ENCODE results near the gene HABP2. TPM values are rescaled to one million over a fixed set of nuclear protein-coding genes. Genes with fewer than 3 reads are reported as not detected.

The HABP2 gene
- total and polyA plus RNA-seq, 9 of the 15 experiments (the other 6 are each of a cell fraction or from before 2014, with no cell fraction given): 0.09 TPM; not detected in 8

GRCh38 chr10:113583571-113583970, 30.7 kb downstream of the HABP2 start:
- Histone ChIP-seq H3K4me3 (no peak overlapping the region), H3K27ac (ENCODE audit: extremely low read depth, low read depth, low read length) (no peak overlapping the region), H3K4me2 (ENCODE audit: insufficient read depth, low read length) (no peak overlapping the region), H3K79me2 (ENCODE audit: control insufficient read depth, insufficient read depth, low read length) (no peaks in the 10 kb centered on the region), H3K9ac (ENCODE audit: insufficient read depth in 1 of 2, low read depth in 2 of 2, low read length in 2 of 2) (no peak overlapping the region), H3K27me3 (ENCODE audit: control insufficient read depth in 2 of 2, insufficient read depth in 2 of 2, low read length in 2 of 2) (no peaks in the 10 kb centered on the region; a peak in 1 of 5 replicates), H3K9me1 (ENCODE audit: control insufficient read depth, insufficient read depth, low read length) (no peaks in the 10 kb centered on the region), H3K36me3 (ENCODE audit: control insufficient read depth, insufficient read depth, low read length) (no peaks in the 10 kb centered on the region), H2AFZ (ENCODE audit: low read depth, low read length) (no peak overlapping the region), H3K4me1 (replicated peaks in 1 of 2; ENCODE audit: control insufficient read depth in 2 of 2, insufficient read depth in 2 of 2, low read length in 2 of 2) (no peaks in the 10 kb centered on the region), H4K20me1 (replicated peaks; ENCODE audit: control insufficient read depth, insufficient read depth, low read length) (no peaks in the 10 kb centered on the region), H3K9me3 (replicated peaks; ENCODE audit: control insufficient read depth, insufficient read depth, low read depth, low read length) (no peaks in the 10 kb centered on the region)
- in situ Hi-C loops (cut with MboI) (no loop called here), intact Hi-C loops (cut with micrococcal nuclease) (no loop called here)
- FAIRE-seq (no peak), DNase-seq (ENCODE audit: extremely low read depth in 1 of 4, low spot score in 3 of 4) (no peak), ATAC-seq (no peak)
- ChIA-PET CTCF (ENCODE audit: low intra/inter-chr PET ratio) (no interaction called here), POLR2A (interaction anchor here (0.6 to 0.9 kb wide), 2 partner anchors 11 to 481 kb away, joined by 3 to 4 read pairs; no protein-coding TSS in a partner anchor)
- WGBS (ENCODE audit: insufficient coverage, low coverage, missing lambda C conversion rate): 0% methylated on average over 3 of the region's 3 CpGs
- no TSS peak for BruUV-seq (replicated peaks)
- TF ChIP-seq, protein P1, sequence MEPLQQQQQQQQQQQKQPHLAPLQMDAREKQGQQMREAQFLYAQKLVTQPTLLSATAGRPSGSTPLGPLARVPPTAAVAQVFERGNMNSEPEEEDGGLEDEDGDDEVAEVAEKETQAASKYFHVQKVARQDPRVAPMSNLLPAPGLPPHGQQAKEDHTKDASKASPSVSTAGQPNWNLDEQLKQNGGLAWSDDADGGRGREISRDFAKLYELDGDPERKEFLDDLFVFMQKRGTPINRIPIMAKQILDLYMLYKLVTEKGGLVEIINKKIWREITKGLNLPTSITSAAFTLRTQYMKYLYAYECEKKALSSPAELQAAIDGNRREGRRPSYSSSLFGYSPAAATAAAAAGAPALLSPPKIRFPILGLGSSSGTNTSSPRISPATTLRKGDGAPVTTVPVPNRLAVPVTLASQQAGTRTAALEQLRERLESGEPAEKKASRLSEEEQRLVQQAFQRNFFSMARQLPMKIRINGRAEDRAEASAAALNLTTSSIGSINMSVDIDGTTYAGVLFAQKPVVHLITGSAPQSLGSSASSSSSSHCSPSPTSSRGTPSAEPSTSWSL (CRISPR knock-in tag; IDR thresholded peaks at IDR 0.05; ENCODE audit: borderline replicate concordance): no peak
- TF ChIP-seq ZEB2 (IDR thresholded peaks at IDR 0.05) (no peak), CREB1 (IDR thresholded peaks at IDR 0.05) (no peak), CREB1 (CRISPR knock-in tag; IDR thresholded peaks at IDR 0.05) (no peak), CHD4 (IDR thresholded peaks at IDR 0.05; ENCODE audit: insufficient read depth, insufficient replicate concordance, low read depth, low read length, poor library complexity, severe bottlenecking) (no peak), E2F3 (CRISPR knock-in tag; IDR thresholded peaks at IDR 0.05) (no peak), KDM5B (IDR thresholded peaks at IDR 0.05; ENCODE audit: insufficient replicate concordance, low read depth, low read length) (no peak), RBM25 (IDR thresholded peaks at IDR 0.05; ENCODE audit: low read depth, low read length, severe bottlenecking) (no peak), GATAD2B (IDR thresholded peaks at IDR 0.05; ENCODE audit: borderline replicate concordance) (no peak), TCF7L2 (IDR thresholded peaks at IDR 0.05; ENCODE audit: low read depth, low read length) (no peak)
- TF ChIP-seq, protein P2, sequence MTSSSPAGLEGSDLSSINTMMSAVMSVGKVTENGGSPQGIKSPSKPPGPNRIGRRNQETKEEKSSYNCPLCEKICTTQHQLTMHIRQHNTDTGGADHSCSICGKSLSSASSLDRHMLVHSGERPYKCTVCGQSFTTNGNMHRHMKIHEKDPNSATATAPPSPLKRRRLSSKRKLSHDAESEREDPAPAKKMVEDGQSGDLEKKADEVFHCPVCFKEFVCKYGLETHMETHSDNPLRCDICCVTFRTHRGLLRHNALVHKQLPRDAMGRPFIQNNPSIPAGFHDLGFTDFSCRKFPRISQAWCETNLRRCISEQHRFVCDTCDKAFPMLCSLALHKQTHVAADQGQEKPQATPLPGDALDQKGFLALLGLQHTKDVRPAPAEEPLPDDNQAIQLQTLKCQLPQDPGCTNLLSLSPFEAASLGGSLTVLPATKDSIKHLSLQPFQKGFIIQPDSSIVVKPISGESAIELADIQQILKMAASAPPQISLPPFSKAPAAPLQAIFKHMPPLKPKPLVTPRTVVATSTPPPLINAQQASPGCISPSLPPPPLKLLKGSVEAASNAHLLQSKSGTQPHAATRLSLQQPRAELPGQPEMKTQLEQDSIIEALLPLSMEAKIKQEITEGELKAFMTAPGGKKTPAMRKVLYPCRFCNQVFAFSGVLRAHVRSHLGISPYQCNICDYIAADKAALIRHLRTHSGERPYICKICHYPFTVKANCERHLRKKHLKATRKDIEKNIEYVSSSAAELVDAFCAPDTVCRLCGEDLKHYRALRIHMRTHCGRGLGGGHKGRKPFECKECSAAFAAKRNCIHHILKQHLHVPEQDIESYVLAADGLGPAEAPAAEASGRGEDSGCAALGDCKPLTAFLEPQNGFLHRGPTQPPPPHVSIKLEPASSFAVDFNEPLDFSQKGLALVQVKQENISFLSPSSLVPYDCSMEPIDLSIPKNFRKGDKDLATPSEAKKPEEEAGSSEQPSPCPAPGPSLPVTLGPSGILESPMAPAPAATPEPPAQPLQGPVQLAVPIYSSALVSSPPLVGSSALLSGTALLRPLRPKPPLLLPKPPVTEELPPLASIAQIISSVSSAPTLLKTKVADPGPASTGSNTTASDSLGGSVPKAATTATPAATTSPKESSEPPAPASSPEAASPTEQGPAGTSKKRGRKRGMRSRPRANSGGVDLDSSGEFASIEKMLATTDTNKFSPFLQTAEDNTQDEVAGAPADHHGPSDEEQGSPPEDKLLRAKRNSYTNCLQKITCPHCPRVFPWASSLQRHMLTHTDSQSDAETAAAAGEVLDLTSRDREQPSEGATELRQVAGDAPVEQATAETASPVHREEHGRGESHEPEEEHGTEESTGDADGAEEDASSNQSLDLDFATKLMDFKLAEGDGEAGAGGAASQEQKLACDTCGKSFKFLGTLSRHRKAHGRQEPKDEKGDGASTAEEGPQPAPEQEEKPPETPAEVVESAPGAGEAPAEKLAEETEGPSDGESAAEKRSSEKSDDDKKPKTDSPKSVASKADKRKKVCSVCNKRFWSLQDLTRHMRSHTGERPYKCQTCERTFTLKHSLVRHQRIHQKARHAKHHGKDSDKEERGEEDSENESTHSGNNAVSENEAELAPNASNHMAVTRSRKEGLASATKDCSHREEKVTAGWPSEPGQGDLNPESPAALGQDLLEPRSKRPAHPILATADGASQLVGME (CRISPR knock-in tag; IDR thresholded peaks at IDR 0.05): no peak
